Dedifferentiated amniotic fluid mesenchymal stem cell (primary cell): ENCODE results near the gene RNF126.
"Not testable (repeated sequence)": the region's sequence is repeated elsewhere in the genome, so short reads cannot be mapped to it uniquely, and the experiment has no call there.

ENCODE experiments used
- DNase-seq: peaks from one replicate; pipeline ENCODE4 v3.0.0-alpha.2; 2016; ENCODE audit errors: extremely low spot score

Gene RNF126

GRCh38 chr19:628168-628567, 34.8 kb downstream of the RNF126 start:
- no peak for DNase-seq

DNA sequence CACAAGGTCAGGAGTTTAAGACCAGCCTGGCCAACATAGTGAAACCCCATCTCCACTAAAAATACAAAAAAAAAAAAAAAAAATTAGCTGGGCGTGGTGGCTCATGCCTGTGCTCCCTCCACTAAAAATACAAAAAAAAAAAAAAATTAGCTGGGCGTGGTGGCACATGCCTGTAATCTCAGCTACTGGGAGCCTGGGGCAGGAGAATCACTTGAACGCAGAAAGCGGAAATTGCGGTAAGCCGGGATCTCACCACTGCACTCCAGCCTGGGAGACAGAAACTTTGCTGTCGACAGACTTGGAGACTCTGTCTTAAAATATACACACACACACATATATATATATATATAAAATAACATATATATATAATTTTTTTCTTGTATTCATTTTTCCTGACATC, 36.4 kb downstream of the RNF126 start:
- not testable (repeated sequence) for DNase-seq

- no peak for DNase-seq
These were observed 37.8 kb downstream of the RNF126 start for GRCh38 chr19:625257-625656.

GRCh38 chr19:624433-625109, 38.4 kb downstream of the RNF126 start:
- DNase-seq: no peak

DNA sequence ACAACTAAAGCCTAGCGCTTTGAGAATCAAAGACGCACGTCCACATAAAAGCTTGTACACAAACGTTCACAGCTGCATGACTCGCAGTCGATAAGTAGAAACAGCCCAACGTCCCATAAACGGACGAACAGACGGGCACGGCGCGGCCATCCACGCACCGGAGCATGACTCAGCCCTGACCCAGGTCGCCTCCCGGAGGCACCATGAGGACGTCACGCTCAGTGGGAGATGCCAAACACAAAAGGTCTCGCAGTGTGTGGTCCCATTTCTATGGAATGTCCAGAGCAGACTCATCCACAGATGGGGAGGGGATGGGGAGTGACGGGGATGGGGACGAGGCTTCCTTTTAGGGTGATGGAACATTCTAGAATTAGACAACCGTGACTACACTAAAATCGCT, 39.0 kb downstream of the RNF126 start:
- DNase-seq: peak; percentile 59

- DNase-seq: no peak
These were observed 39.7 kb downstream of the RNF126 start for GRCh38 chr19:623175-623916.

GRCh38 chr19:622666-623065, 40.3 kb downstream of the RNF126 start:
- DNase-seq: no peak

GRCh38 chr19:621819-622218, 41.2 kb downstream of the RNF126 start:
- DNase-seq: no peak

DNA sequence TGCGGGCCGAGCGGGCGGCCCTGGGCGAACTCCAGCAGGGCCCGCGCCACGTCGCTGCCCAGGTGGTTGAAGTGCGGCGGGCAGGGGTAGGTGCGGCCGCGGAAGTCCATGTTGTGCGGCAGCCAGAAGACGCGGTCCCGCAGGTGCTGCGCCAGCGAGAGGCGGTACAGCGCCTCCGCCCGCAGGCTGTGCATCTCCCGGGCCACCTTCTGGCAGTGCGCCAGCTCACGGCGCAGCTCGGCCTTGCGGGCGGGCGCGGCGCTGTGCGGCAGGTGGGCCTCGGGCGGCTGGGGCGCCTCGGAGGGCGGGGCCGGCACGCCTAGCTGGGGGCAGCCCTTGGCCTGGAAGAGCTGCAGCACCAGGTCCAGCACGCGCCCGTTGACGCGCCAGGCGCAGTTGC, 41.8 kb downstream of the RNF126 start:
- not testable (repeated sequence) for DNase-seq

- no peak for DNase-seq
These were observed 42.7 kb downstream of the RNF126 start for GRCh38 chr19:620166-620862.

- DNase-seq: no peak
These were observed 43.6 kb downstream of the RNF126 start for GRCh38 chr19:619286-620002.

GRCh38 chr19:618674-619285, 44.2 kb downstream of the RNF126 start:
- no peak for DNase-seq

DNA sequence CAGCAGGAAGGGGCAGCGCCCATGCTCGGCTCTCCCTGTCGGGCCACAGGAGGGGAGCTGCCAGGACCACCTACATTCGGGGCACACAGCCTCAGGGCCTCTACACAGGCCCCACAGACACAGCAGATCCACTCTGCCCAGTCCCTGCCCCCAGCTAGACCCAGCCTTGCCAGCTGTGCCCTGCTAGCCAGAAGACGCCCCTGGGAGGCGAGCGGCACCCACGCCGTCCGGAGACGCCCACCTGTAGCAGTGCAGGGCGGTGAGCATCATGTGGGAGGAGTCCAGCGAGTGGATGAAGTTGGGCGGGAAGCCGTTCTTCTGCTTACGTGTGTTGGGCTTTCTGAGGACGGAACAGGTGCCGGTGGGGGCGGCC, 44.8 kb downstream of the RNF126 start:
- DNase-seq: no peak

GRCh38 chr19:617551-618246, 45.3 kb downstream of the RNF126 start:
- no peak for DNase-seq

GRCh38 chr19:616747-617526, 46.1 kb downstream of the RNF126 start:
- no peak for DNase-seq

- DNase-seq: no peak
These were observed 46.8 kb downstream of the RNF126 start for GRCh38 chr19:616062-616700.

DNA sequence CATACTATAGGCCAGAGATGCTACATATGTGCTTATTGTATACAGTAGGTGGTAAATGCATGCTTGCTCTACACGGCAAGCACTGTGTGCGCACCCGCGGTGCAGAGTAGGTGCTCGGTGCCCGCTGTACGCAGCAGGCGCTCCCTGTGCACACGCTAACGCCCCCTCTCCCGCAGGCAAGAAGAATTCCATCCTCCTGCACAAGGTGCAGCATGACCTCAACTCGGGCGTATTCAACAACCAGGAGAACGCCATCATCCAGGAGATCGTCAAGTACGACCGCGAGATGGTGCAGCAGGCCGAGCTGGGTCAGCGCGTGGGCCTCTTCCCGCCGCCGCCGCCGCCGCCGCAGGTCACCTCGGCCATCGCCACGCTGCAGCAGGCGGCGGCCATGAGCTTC, 47.4 kb downstream of the RNF126 start:
- no peak for DNase-seq

- no peak for DNase-seq
These were observed 49.1 kb downstream of the RNF126 start for GRCh38 chr19:613732-614567.

DNA sequence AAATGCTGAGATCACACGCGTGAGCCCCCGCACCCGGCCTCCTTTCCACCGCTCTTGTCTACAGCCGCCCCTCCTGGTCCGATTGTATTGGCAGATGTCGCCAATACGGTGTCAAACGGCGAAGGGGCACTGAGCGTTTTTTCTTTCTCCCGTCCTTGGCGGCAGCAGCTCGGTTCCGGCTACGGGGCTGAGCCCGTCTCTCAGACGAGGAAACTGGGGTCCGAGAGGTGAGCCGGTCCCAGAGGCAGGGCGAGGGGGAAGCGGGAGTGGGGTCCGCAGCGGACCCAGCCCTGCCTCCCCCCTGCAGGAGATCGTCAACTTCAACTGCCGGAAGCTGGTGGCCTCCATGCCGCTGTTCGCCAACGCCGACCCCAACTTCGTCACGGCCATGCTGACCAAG, 50.1 kb downstream of the RNF126 start:
- DNase-seq: no peak
